Osteocyte (in vitro differentiated cells): ENCODE results near the gene ZNRF2. TPM values are rescaled to one million over a fixed set of nuclear protein-coding genes. Genes with fewer than 3 reads are reported as not detected.

Experiments used
- DNase-seq: peaks from one replicate; pipeline ENCODE4 v3.0.0; 2021; ENCODE audit warnings: mixed read lengths; ENCODE audit not compliant: unreplicated experiment; ENCODE audit errors: extremely low spot score
- H3K27ac Mint-ChIP-seq: one replicate; pipeline ENCODE4 v1.8.0; 2021; ENCODE audit warnings: mild to moderate bottlenecking, mixed read lengths; ENCODE audit not compliant: unreplicated experiment
- H3K27me3 Mint-ChIP-seq: one replicate; pipeline ENCODE4 v1.8.0; 2021; ENCODE audit warnings: mixed read lengths; ENCODE audit not compliant: unreplicated experiment
- H3K36me3 Mint-ChIP-seq: one replicate; pipeline ENCODE4 v1.8.0; 2021; ENCODE audit warnings: mixed read lengths; ENCODE audit not compliant: unreplicated experiment
- H3K4me1 Mint-ChIP-seq: one replicate; pipeline ENCODE4 v1.8.0; 2021; ENCODE audit warnings: mixed read lengths; ENCODE audit not compliant: unreplicated experiment
- H3K4me3 Mint-ChIP-seq: one replicate; pipeline ENCODE4 v1.8.0; 2021; ENCODE audit warnings: mild to moderate bottlenecking, moderate library complexity, mixed read lengths; ENCODE audit not compliant: unreplicated experiment
- H3K9me3 Mint-ChIP-seq: one replicate; pipeline ENCODE4 v1.8.0; 2021; ENCODE audit warnings: mixed read lengths; ENCODE audit not compliant: unreplicated experiment
- CTCF ChIP-seq: fragments of 200-600 bp; sonication (generic); IDR thresholded peaks from 2 replicates; pipeline ENCODE4 v1.5.0; 2021; ENCODE audit warnings: antibody characterized with exemption, mild to moderate bottlenecking, moderate library complexity
- total RNA-seq: library from RNA; stranded (reverse); gene quantifications from 2 replicates; pipeline ENCODE4 v1.2.1, GENCODE V29; 2021

The ZNRF2 gene
- total RNA-seq, 1 donor from 2014 or later, result 6.8 TPM

- Mint-ChIP-seq H3K36me3 (no peaks in the 10 kb centered on the region), H3K4me3 (no peak overlapping the region), H3K27ac (no peak overlapping the region), H3K4me1 (peaks cover 20% of the 10 kb centered on the region), H3K9me3 (no peaks in the 10 kb centered on the region), H3K27me3 (peaks cover 29% of the 10 kb centered on the region)
- DNase-seq, result no peak
- no peak for TF ChIP-seq CTCF
Observed at GRCh38 chr7:30249316-30249715, 35.1 kb upstream of the ZNRF2 start.

DNA sequence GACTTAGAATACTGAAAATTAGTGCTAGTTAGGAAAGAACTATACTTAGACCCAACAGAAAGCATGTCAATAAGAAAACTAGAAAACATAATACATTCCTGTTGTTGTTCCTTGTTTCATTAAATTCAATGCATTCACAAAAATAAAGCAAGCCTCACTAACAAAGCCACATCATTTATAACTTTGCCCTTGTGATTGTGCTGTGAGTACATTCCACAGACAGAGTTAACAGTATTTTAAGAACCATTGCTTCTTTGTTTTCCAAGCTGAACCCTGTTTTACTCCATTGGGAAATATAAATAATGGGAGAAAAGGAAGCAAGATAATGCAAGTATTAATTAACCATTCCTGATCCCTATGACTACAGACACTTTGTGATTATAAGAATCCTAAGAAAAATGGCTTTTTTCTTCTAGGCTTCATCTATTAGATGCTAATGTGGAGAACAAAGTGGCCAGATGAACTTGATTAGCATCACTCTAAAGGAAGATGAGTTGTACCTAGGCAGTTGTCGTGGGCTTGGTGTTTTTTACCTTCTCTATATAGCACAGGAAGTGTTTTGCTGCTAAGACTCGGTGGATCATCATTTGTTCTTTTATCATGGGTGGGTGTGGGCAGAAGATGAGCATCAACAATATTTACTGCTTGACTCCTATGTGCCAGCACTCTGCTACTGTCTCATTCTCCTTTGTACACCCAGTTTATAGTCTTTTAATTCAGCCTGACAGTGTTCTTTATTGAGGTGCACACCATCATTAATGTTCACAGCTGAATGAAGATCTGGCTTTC lies 34.2 kb upstream of the ZNRF2 start:
- H3K27ac Mint-ChIP-seq, result no peak overlapping the region
- H3K4me3 Mint-ChIP-seq, result no peak overlapping the region
- peaks cover 33% of the 10 kb centered on the region for H3K27me3 Mint-ChIP-seq
- no peak for DNase-seq
- H3K36me3 Mint-ChIP-seq, result no peaks in the 10 kb centered on the region
- TF ChIP-seq CTCF, result no peak
- no peaks in the 10 kb centered on the region for H3K9me3 Mint-ChIP-seq
- peaks cover 26% of the 10 kb centered on the region for H3K4me1 Mint-ChIP-seq

DNA sequence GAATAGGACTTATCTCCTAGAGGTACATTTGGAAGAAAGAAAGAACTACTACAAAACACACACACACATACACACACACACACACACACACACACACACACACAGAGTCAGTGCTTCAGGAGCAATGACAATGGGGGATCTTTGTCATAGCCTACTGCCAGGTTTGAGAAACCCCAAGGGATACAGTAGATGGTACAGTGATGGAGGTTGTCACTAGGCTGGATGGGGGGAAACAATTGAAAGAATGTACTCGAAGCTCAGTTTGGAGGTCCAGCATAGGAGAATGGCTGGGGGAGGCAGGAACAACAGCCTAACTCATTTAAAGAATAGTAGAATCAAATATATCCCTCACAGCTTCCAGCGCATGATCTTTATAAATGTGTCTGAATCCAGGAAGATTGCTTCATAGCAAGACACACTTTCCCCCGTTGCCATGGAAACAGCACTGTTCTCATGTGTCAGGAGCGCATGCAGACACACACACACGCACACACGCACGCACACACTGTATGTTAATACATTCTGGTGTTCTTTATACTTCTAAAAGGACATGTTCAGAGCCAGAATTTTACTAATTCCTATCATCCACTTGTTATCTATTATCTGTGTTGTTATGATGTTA lies 32.6 kb upstream of the ZNRF2 start:
- no peak for DNase-seq
- peaks cover 26% of the 10 kb centered on the region for H3K4me1 Mint-ChIP-seq
- H3K9me3 Mint-ChIP-seq, result no peaks in the 10 kb centered on the region
- H3K4me3 Mint-ChIP-seq, result no peak overlapping the region
- H3K27me3 Mint-ChIP-seq, result peaks cover 33% of the 10 kb centered on the region
- TF ChIP-seq CTCF, result no peak
- H3K27ac Mint-ChIP-seq, result no peak overlapping the region
- no peaks in the 10 kb centered on the region for H3K36me3 Mint-ChIP-seq

DNA sequence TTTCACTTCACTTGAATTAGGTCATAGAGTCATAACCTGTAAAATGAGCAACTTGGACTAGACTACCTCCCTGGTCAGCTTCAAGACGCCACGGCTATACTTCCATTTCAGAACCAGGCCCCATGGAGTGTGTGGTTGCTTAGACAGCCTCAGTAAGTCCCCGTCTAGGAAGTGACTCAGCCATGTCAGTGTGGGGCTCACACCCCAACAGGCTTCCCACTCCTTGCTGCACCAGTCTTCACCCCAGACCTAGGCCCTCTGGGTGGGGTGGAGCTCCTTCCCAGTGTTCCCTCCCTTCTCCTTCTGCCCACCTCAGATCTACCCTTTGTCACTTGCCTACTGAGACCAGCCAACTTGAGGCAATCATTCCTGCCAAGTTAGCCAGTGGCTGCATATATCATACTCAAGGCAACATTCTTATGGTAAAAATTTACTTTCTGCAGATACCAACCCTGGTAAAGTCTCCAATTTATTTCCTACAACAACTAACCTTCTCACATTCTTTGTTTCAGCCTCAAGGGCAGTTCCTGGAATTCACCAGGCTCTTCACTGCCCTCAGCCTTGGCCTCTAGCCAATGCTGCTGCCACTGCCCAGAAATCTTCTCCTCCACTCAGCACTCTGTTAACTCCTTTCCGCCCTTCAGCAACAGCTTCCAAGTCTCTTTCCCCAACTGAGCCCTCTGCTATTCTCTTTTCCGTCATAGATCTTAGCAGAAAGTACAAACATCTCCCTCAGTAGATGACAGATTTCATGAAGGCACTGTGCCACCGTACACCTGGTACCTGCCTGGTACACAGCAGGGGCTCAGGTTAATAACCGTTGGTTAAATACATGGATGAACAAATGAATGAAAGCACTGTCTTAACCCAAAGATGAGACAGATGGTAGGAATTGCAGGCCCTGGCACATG lies 31.3 kb upstream of the ZNRF2 start:
- Mint-ChIP-seq H3K27me3 (peaks cover 24% of the 10 kb centered on the region), H3K27ac (peak overlapping the region; percentile 36), H3K4me3 (no peak overlapping the region), H3K36me3 (no peaks in the 10 kb centered on the region), H3K9me3 (no peaks in the 10 kb centered on the region), H3K4me1 (peaks cover 26% of the 10 kb centered on the region)
- no peak for TF ChIP-seq CTCF
- no peak for DNase-seq
